ENCODE data around the gene PPP1CA.
"Not testable (repeated sequence)": the region's sequence is repeated elsewhere in the genome, so short reads cannot be mapped to it uniquely, and the experiment has no call there.

PPP1CA gene

GRCh38 chr11:67402192-67402839 lies 658 bp upstream of the PPP1CA start:
- DNase-seq (ENCODE audit: low read depth) = not testable (repeated sequence)

GRCh38 chr11:67400942-67401494 lies 640 bp downstream of the PPP1CA start:
- DNase-seq (ENCODE audit: low read depth) = no peak

DNA sequence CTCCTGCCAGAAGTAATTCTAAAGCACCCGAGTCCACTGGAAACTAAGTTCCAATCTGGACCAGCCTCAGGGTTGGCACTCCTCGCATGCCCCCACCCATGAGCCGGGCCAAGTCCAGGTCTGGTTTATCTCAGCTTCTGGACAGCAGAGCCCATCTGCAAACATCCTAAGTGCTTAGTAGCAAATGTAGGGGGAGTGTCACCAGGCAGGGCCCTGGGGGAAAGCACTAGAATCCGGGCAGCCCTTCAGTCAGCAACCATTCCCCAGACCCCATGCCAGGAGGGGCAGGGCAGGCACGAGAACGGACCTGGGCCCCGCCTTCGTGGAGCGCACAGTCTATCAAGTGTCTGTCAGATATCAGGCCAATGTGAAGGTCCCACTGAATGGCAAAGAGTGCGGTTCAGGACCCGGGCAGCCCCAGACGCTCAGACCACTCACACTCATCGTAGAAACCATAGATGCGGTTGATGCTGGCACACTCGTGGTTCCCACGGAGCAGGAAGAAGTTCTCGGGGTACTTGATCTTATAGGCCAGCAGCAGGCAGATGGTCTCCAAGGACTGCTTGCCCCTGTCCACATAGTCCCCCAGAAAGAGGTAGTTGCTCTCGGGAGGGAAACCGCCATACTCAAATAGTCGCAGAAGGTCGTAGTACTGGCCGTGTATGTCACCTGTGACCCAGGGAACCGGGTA lies 1.3 kb downstream of the PPP1CA start:
- DNase-seq (ENCODE audit: low read depth) = no peak

GRCh38 chr11:67398661-67399563 lies 2.7 kb downstream of the PPP1CA start:
- no peak for DNase-seq (ENCODE audit: low read depth)

- DNase-seq (ENCODE audit: low read depth) = no peak
Observed at GRCh38 chr11:67397986-67398660, 3.5 kb downstream of the PPP1CA start.

GRCh38 chr11:67397536-67397935 lies 4.1 kb downstream of the PPP1CA start:
- DNase-seq (ENCODE audit: low read depth) = no peak

DNA sequence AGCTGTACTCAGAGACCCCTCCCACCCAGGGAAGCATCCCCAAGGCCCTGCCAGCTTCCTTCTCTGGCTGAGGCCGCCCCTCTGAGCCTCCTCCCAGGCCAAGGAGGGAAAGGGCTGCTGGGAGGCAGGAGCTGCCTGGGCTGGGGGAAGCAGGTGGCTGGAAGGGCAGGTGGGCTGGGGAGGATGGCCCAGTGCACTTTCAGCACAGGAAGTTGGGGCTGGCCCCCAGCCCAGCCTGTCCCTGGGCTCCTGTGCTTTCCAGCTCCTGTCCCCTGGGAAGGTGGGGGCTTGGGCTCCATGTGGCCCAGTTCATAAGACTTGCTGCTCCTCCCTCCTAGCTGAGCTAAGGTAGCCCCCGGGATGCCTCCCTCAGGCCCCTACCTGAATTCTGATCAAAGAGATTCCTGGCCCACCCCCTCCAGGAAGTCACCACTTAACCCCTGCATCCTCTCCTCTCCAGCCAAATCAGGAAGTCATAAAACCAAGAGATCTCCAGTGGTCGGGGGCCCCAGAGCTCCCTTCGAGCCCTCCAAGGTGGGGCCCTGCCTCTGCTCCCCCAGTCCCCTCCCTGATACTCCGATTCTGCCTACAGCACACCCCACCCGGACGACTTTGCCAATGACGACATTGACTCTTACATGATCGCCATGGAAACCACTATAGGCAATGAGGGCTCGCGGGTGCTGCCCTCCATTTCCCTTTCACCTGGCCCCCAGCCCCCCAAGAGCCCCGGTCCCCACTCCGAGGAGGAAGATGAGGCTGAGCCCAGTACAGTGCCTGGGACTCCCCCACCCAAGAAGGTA lies 4.9 kb downstream of the PPP1CA start:
- DNase-seq (ENCODE audit: low read depth) = no peak

GRCh38 chr11:67396259-67396581 lies 5.4 kb downstream of the PPP1CA start:
- DNase-seq (ENCODE audit: low read depth) = no peak

DNA sequence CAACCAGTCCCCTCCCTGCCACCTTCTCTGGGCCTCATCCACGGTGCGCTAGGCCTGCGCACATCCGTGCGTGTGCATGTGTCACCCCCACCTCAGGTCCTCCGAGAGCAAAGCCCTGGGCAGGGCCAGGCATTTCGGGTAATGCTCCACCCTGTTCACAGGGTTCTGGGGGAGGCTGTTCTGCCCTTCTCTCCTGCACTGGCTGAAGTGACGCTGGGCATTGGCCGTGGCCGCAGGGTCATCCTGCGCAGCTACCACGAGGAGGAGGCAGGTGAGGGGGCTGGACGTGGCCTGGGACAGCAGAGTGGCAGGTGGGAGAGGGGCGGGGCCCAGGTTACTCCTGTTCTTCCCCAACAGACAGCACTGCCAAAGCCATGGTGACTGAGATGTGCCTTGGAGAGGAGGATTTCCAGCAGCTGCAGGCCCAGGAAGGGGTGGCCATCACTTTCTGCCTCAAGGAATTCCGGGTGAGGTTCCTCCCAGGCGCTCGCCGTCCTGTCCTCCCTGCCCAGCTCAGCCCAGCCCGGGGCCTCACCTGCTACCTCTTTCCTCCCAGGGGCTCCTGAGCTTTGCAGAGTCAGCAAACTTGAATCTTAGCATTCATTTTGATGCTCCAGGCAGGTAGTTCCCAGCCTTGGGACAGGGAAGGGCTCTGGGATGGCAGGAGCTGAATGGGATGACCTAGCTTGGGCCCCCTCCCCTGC lies 6.0 kb downstream of the PPP1CA start:
- DNase-seq (ENCODE audit: low read depth) = no peak

DNA sequence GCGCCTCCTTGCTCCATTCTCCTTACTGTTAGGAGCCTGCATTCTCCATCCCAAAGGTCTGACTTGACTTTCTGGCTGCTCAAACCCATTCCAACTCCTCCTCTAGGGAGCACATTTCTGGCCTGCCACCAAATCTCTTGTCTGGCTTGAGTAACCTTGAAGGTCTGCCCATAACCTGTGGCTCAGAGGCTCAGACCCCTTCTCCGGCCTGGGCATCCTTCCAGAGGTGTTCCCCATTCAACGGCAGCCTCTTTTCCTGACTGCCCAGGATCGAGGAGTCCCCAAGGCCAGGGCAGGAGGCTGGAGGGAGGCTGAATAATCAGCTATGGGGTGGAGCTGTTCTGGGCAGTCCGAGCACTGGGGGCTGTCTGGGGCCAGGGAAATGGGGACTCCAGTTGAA lies 7.7 kb downstream of the PPP1CA start:
- DNase-seq (ENCODE audit: low read depth) = no peak

DNA sequence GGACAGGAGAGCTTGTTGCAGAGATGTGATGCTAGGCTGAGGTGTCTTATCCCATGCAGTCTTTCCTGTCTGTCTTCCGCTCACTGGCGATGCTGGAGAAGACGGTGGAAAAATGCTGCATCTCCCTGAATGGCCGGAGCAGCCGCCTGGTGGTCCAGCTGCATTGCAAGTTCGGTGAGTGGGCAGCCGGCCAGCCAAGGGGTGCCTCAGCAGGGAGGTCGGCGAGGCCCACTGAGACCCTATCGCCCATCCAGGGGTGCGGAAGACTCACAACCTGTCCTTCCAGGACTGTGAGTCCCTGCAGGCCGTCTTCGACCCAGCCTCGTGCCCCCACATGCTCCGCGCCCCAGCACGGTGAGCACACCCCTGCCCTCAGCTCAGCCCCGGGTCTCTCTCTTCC lies 8.2 kb downstream of the PPP1CA start:
- DNase-seq (ENCODE audit: low read depth) = no peak

- no peak for DNase-seq (ENCODE audit: low read depth)
Observed at GRCh38 chr11:67392183-67392715, 9.4 kb downstream of the PPP1CA start.

DNA sequence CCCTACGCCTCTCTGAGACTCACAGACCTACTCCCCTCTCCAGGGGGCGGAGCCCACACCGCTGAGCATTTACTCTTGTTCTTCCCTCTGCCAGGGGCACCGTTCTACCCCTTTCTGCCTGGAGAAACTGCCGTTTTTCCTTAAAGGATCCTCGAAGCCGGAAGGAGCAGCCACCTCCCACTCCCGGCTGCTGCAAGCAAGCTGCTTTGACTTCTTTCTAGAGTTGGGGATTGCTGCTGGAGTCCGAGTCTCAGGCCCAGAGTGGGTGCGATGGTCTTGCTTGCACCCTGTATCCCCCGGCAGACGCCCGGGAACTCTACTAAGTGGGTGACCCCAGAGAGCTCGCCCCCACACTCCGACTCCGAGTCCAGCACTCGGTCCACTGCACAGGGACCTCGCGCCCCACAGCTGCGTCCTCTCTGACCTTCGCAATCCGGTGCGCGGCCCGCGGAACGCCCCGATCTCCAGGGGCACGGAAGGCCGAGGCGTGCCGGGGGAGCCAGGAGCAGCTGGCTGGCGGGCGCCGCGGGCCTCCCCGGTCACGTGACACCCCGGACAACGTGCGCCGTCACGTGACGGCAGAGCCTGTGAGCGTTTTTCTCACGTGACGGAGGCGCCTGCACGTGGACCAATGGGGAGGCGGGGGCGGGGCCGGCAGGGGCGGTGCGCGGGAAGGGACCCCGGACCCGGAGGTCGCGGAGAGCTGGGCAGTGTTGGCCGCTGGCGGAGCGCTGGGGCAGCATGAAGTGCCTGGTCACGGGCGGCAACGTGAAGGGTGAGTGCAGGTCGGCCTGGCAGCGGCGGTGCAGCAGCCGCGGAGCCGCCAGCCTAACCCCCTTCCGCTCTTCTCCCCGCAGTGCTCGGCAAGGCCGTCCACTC lies 10.1 kb downstream of the PPP1CA start, which contains the start of gene RAD9A:
Gene RAD9A, plus strand, starts transcription at position 683 of the 879 bp plus-strand sequence. Its CDS starts 59 bp downstream, at position 742.
- DNase-seq (ENCODE audit: low read depth) = peak; percentile 46

DNA sequence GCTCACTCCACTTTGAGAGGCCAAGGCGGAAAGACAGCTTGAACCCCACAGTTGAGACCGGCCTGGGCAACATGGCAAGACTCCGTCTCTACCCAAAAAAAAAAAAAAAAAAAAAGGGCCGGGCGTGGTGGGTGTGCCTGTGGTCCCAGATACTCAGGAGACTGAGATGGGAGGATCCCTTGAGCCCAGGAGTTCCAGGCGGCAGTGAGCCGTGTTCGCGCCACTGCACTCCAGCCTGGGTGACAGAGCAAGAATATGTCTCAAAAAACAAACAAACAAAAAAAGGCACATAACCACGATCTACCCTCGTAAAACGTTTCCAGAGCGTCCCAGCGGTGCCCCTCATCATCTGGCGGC lies 10.7 kb downstream of the PPP1CA start:
- no peak for DNase-seq (ENCODE audit: low read depth)

DNA sequence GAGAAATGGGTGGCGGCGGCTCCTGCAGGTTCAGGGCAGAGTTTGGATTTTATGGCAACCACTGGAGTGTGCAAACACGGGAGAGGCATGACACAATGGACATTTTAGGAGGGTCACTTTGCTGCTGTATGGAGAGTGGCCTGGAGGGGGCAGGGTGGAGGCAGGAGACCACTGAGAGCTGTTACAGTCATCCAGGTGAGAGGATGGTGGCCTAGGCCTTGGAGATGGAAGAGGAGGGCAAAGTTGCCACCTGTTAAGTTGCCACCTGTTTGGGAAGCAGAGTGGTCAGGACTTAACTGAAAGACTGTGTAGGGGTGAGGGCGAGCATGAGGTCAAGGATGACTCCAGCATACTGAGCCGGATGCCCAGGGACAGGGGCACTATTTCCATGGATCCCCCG lies 12.2 kb downstream of the PPP1CA start:
- no peak for DNase-seq (ENCODE audit: low read depth)

DNA sequence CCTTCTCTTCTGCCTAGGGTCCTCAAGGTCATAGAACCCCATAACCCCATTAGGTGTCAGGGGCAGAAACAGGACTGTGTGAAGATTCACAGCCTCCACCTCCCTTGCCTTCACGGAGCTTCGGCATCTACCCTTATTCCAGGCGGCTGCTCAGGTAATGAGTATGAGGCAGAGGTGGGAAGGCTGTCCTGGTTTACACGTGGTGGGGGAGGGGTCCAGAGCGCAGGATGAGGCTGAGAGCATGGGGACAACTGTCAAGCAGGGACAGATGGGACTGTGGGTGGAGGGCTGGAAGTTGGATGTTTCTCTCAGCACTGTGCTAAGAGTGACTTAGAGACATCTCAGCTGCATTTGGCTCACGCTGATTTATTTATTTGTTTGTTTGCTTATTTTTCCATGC lies 14.1 kb downstream of the PPP1CA start:
- DNase-seq (ENCODE audit: low read depth) = no peak

GRCh38 chr11:67387069-67387468 lies 14.6 kb downstream of the PPP1CA start:
- DNase-seq (ENCODE audit: low read depth) = no peak

DNA sequence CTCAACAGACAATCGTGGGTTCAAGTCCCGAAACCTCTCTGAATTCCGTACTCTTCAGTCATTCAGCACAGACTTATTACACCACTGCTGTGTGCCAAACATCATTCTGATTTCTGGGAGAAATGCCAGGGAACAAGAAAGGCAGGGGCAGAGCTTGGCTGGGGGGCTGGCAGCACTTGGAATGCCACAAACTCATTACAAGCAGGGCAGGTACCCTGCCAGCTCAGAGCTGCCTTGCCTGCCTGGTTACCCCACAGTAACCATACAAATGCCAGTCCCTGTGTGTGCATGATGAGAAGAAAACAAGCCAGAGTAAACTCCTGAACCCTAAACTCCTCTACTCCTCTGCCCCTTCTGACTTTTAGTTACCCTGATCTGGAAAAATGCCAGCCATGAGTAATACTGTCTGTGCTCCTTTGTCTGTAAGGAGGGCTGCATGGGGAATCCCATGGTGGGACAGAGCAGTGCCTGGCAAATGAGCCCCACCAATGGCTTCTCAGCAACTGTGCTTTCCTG lies 16.7 kb downstream of the PPP1CA start:
- DNase-seq (ENCODE audit: low read depth) = no peak

All from non-pigmented ciliary epithelial cell (primary cell).